GM10248 (cell line): ENCODE results near the gene TMEM238.

Source experiments
- CTCF ChIA-PET: fragments of 300-600 bp; sonication (Branson Sonifier 250); formaldehyde crosslinking; extraction: SDS; loops from one replicate; lab custom pipeline; 2021; ENCODE audit warnings: antibody characterized with exemption; lab: Yijun Ruan, JAX
- POLR2A ChIA-PET: fragments of 350-650 bp; sonication (Branson Sonifier 250); formaldehyde crosslinking; extraction: SDS; loops from one replicate; lab custom pipeline; 2020; ENCODE audit warnings: antibody characterized with exemption; lab: Yijun Ruan, JAX
- DNase-seq: peaks from one replicate; pipeline ENCODE4 v3.0.0; 2012; ENCODE audit errors: extremely low spot score
- TF ChIP-seq, protein P1 (sequence below): IDR thresholded peaks from 2 replicates; pipeline ENCODE4 v1.5.1; 2012; ENCODE audit warnings: mild to moderate bottlenecking, low read depth; ENCODE audit errors: extremely low read depth, missing control alignments, control extremely low read depth

The TMEM238 gene

DNA sequence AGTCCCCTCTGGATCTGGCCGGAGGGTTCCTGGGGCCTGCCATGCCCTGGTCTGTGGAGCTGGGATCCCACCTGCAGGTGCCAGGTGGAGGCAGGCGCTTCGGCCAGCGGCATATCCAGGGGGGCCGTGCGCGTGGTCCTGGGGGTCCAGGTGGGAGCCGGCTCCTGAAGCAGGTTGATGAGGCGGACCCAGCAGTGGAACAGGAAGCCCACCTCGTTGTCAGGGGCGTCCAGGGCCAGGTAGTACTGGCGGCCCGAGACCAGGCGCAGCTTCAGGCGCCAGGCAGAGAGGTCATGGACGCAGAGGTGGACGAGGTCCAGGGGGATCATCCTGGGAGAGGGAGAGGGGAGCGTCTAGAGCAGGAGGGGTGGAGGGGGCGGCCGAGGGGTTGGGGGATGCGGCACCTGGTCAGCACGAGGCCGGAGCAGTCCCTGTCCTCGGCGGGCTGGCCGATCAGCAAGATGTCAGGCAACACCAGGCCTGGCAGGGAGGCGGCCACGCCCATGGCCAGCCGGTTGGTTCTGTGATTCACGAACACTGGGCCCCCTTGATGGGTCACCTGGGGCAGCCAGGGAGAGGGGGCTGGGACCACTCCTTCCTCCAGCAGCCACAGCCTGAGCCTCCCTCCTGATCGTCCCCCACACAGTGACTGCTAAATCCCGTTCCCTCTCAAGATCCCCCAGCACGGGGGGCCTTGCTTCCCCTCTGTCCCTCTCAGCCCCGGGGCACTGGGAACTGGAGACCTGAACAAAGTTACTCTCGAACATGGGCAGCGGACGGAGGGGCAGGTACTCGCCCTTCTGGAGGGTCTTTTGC lies 21.7 kb downstream of the TMEM238 start:
- TF ChIP-seq, protein P1, sequence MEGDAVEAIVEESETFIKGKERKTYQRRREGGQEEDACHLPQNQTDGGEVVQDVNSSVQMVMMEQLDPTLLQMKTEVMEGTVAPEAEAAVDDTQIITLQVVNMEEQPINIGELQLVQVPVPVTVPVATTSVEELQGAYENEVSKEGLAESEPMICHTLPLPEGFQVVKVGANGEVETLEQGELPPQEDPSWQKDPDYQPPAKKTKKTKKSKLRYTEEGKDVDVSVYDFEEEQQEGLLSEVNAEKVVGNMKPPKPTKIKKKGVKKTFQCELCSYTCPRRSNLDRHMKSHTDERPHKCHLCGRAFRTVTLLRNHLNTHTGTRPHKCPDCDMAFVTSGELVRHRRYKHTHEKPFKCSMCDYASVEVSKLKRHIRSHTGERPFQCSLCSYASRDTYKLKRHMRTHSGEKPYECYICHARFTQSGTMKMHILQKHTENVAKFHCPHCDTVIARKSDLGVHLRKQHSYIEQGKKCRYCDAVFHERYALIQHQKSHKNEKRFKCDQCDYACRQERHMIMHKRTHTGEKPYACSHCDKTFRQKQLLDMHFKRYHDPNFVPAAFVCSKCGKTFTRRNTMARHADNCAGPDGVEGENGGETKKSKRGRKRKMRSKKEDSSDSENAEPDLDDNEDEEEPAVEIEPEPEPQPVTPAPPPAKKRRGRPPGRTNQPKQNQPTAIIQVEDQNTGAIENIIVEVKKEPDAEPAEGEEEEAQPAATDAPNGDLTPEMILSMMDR, result no peak
- POLR2A ChIA-PET, result no interaction called here
- DNase-seq, result no peak
- CTCF ChIA-PET, result interaction anchor here (1.5 kb wide), 1 partner anchor 105 kb away, joined by 4 read pairs; no protein-coding TSS in a partner anchor

DNA sequence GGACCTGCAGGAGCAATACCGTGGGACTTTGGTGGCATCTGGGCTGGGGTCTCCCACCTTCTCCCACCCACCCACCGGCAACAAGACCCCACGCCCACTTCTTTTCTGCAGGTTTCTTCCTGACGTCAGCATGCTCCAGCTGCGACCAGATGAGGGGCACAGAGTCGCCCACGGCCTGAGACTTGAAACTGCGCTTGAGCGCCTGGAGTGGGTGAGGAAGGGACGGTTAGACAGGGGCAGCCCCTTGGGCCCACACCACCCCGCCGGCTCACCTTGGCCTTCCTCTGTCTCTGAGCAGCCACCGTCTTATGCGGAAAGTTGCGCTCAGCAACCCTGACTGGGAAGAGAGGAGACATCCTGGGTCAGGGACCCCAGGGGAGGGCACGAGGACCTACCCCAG lies 23.2 kb downstream of the TMEM238 start:
- POLR2A ChIA-PET, result interaction anchor here (0.7 kb wide), 1 partner anchor 109 kb away, joined by 4 read pairs; no protein-coding TSS in a partner anchor
- CTCF ChIA-PET, result interaction anchor here (1.5 kb wide), 1 partner anchor 106 kb away, joined by 4 read pairs; no protein-coding TSS in a partner anchor
- TF ChIP-seq, protein P1, result no peak
- DNase-seq, result no peak

DNA sequence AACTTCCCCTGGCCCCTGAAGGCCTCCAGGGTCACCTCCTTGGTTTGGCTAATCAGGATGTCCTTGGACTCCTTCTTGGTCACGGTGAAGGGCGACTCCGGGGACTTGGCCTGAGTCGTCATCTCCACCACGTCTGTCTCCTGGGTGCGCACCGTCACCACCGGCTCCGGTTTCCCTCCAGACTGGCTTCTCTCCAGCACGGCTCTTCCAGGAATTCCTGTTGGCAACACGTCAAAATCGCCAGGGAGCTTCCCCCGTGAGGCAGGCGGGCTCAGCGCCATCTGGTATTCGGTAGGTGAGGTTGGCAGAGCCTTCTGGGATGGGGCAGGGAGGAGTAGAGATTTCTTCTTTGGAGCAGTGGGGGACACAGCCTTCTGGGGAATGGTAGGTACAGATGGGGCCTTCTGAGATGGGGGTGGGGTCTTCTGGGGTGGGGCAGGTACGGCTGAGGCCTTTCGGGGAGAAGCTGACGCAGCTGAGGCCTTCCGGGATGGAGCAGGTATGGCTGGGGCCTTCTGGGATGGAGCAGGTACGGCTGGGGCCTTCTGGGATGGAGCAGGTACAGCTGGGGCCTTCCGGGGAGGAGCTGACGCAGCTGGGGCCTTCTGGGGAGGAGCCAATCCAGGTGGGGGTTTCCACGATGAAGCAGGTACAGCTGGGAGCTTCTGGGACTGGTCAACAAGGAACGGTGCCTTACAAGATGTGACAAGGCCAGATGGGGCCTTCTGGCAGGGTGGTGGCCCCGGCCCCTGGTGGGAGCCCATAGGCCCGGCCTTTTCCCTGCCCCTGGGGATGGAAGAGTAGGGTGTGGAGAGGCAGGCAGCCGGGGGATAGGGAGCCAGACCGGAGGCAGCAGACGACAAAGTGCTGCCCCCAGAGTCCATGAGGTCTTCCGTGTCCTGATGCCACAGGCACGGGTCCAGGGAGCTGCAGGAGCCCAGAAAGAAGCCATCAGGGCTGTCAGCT lies 24.9 kb downstream of the TMEM238 start:
- TF ChIP-seq, protein P1, result no peak
- CTCF ChIA-PET, result interaction anchor here (0.9 to 1.2 kb wide), 4 partner anchors 10 to 68 kb away, joined by 3 read pairs; no protein-coding TSS in a partner anchor
- no peak for DNase-seq
- POLR2A ChIA-PET, result interaction anchor here (0.6 kb wide), 1 partner anchor 902 kb away, joined by 4 read pairs; no protein-coding TSS in a partner anchor

DNA sequence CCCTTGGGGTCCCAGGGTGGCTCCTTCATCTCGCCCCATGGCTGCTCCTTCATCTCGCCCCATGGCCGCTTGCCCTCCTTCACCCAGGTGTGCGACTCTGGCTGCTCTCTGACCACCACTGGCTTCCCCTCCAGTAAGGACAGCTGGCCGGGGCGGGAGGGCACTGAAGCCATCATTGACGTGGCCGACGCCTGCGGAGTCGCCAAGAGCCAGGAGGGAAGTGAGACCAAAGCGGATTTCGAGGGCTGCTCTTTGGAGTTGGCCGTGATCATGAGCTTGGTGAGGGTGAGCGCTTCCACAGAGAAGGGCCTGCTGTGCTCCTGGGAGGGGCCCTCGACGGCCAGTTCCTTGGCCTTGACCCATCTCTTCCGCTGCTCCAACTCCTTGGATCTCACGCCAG lies 25.6 kb downstream of the TMEM238 start:
- no peak for DNase-seq
- TF ChIP-seq, protein P1, result no peak
- ChIA-PET CTCF (interaction anchor here (1.2 kb wide), 1 partner anchor 9 kb away, joined by 3 read pairs; no protein-coding TSS in a partner anchor), POLR2A (interaction anchor here (0.6 kb wide), 1 partner anchor 902 kb away, joined by 4 read pairs; no protein-coding TSS in a partner anchor)

DNA sequence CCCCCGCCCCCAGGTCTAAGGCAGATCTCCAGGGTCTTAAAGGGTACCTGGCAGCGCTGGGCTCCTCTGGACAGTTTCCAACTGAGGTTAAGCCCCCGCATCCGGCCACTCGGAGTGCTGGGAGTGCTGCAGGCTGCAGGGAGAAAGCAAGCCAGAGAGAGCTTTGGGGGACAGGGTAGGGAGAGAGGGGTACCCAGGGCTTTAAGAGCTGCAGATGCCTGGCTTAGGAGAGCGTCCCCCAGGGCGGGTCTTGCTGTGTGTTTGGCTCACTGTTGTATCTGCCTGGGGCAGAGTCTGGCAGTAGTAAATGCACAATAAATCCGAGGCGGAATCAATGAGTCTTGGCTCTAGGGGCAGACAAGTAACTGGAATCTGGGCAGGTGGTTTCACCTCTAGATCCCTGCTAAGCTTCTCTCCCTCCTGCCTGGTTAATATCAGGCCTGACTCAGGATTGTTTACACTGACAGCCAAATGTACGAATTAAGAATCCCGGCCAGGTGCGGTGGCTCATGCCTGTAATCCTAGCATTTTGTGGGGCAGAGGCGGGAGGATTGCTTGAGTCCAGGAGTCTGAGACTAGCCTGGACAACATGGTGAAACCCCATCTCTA lies 28.8 kb downstream of the TMEM238 start:
- TF ChIP-seq, protein P1, result no peak
- DNase-seq, result no peak
- ChIA-PET POLR2A (no interaction called here), CTCF (no interaction called here)

DNA sequence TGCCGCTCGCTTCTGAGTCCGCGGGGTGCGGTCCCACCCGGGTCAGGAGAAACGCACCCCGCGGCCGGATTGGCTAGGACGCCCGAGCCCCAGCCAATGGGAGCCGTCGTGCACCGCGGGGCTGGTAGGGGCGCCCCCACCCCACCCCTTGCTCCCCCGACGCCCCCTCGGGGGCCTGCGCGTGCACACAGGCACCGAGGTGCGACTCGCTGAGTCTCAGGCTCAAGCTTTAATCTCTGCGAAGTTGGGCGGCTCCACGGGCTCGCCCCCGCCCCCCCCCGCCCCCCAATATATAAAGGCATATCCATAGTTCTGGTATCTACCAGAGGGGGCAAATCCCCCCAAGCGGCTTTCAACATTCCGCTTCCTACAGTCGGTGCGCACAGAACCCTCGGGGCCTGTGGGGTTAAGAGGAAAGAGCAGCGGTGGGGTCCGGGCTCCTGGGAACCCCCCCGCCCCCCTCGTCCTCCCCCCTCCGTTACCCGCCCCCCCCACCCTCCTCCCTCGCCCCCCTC lies 29.3 kb downstream of the TMEM238 start, which contains the start of gene COX6B2:
Gene COX6B2, minus strand, starts transcription at position 22 of the 515 bp plus-strand sequence. CDS start 198 bp downstream, outside the sequence.
- CTCF ChIA-PET, result no interaction called here
- POLR2A ChIA-PET, result no interaction called here
- TF ChIP-seq, protein P1, result no peak
- DNase-seq, result no peak
